ENCODE results near the gene GLIPR1L1.

GRCh38 chr12:75327642-75328041, 6.8 kb upstream of the GLIPR1L1 start:
- TF ChIP-seq CTCF (IDR thresholded peaks at IDR 0.05), result no peak
- TF ChIP-seq POLR2A (IDR thresholded peaks at IDR 0.05), result no peak
